ENCODE data around the gene LINC00305.

LINC00305 gene

DNA sequence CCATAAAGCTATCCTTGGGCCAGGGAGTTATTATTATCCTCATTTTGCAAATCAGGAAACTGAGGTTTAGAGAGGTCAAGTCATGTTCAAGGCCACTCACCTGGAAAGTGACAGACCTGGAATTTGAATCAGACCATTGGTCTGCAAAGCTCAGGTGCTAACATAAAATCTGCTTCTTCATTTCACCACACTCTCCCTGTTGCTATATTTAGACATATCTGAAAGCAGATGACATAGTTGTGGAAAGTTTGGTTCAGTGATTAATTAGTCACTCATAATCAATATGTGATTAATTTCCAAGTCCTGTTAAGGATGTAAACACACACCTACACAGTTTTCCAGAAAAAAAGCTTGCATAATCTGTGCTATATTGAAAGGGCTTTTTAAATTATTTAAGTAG lies 57.4 kb downstream of the LINC00305 start:
- no peaks in the 10 kb centered on the region for H3K36me3 ChIP-seq (ENCODE audit: control insufficient read depth in 2 of 2, insufficient read depth in 1 of 2, low read length in 2 of 2)
- no peak for TF ChIP-seq ZNF416 (tag by site-specific recombination; IDR thresholded peaks at IDR 0.05)
- no peak for TF ChIP-seq ZNF138 (tag by site-specific recombination; IDR thresholded peaks at IDR 0.05; ENCODE audit: borderline replicate concordance)
- TF ChIP-seq, protein P1, sequence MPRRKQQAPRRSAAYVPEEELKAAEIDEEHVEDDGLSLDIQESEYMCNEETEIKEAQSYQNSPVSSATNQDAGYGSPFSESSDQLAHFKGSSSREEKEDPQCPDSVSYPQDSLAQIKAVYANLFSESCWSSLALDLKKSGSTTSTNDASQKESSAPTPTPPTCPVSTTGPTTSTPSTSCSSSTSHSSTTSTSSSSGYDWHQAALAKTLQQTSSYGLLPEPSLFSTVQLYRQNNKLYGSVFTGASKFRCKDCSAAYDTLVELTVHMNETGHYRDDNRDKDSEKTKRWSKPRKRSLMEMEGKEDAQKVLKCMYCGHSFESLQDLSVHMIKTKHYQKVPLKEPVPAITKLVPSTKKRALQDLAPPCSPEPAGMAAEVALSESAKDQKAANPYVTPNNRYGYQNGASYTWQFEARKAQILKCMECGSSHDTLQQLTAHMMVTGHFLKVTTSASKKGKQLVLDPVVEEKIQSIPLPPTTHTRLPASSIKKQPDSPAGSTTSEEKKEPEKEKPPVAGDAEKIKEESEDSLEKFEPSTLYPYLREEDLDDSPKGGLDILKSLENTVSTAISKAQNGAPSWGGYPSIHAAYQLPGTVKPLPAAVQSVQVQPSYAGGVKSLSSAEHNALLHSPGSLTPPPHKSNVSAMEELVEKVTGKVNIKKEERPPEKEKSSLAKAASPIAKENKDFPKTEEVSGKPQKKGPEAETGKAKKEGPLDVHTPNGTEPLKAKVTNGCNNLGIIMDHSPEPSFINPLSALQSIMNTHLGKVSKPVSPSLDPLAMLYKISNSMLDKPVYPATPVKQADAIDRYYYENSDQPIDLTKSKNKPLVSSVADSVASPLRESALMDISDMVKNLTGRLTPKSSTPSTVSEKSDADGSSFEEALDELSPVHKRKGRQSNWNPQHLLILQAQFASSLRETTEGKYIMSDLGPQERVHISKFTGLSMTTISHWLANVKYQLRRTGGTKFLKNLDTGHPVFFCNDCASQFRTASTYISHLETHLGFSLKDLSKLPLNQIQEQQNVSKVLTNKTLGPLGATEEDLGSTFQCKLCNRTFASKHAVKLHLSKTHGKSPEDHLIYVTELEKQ (tag by site-specific recombination; IDR thresholded peaks at IDR 0.05; ENCODE audit: borderline replicate concordance), result no peak
- TF ChIP-seq WT1 (tag by site-specific recombination; IDR thresholded peaks at IDR 0.05), result no peak
- no peak for TF ChIP-seq BCL11A (tag by site-specific recombination; IDR thresholded peaks at IDR 0.05; ENCODE audit: low read depth)
- TF ChIP-seq, protein P2, sequence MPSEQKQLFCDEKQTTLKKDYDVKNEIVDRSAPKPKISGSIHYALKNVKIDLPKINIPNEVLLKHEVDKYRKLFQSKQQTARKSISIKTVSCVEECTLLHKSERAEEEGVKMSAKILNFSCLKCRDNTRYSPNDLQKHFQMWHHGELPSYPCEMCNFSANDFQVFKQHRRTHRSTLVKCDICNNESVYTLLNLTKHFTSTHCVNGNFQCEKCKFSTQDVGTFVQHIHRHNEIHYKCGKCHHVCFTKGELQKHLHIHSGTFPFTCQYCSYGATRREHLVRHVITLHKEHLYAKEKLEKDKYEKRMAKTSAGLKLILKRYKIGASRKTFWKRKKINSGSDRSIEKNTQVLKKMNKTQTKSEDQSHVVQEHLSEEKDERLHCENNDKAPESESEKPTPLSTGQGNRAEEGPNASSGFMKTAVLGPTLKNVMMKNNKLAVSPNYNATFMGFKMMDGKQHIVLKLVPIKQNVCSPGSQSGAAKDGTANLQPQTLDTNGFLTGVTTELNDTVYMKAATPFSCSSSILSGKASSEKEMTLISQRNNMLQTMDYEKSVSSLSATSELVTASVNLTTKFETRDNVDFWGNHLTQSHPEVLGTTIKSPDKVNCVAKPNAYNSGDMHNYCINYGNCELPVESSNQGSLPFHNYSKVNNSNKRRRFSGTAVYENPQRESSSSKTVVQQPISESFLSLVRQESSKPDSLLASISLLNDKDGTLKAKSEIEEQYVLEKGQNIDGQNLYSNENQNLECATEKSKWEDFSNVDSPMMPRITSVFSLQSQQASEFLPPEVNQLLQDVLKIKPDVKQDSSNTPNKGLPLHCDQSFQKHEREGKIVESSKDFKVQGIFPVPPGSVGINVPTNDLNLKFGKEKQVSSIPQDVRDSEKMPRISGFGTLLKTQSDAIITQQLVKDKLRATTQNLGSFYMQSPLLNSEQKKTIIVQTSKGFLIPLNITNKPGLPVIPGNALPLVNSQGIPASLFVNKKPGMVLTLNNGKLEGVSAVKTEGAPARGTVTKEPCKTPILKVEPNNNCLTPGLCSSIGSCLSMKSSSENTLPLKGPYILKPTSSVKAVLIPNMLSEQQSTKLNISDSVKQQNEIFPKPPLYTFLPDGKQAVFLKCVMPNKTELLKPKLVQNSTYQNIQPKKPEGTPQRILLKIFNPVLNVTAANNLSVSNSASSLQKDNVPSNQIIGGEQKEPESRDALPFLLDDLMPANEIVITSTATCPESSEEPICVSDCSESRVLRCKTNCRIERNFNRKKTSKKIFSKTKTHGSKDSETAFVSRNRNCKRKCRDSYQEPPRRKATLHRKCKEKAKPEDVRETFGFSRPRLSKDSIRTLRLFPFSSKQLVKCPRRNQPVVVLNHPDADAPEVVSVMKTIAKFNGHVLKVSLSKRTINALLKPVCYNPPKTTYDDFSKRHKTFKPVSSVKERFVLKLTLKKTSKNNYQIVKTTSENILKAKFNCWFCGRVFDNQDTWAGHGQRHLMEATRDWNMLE (tag by site-specific recombination; conservative IDR thresholded peaks at IDR 0.05; ENCODE audit: low read depth), result no peak
- TF ChIP-seq, protein P3, sequence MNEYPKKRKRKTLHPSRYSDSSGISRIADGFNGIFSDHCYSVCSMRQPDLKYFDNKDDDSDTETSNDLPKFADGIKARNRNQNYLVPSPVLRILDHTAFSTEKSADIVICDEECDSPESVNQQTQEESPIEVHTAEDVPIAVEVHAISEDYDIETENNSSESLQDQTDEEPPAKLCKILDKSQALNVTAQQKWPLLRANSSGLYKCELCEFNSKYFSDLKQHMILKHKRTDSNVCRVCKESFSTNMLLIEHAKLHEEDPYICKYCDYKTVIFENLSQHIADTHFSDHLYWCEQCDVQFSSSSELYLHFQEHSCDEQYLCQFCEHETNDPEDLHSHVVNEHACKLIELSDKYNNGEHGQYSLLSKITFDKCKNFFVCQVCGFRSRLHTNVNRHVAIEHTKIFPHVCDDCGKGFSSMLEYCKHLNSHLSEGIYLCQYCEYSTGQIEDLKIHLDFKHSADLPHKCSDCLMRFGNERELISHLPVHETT (tag by site-specific recombination; IDR thresholded peaks at IDR 0.05), result no peak
- TF ChIP-seq, protein P4, sequence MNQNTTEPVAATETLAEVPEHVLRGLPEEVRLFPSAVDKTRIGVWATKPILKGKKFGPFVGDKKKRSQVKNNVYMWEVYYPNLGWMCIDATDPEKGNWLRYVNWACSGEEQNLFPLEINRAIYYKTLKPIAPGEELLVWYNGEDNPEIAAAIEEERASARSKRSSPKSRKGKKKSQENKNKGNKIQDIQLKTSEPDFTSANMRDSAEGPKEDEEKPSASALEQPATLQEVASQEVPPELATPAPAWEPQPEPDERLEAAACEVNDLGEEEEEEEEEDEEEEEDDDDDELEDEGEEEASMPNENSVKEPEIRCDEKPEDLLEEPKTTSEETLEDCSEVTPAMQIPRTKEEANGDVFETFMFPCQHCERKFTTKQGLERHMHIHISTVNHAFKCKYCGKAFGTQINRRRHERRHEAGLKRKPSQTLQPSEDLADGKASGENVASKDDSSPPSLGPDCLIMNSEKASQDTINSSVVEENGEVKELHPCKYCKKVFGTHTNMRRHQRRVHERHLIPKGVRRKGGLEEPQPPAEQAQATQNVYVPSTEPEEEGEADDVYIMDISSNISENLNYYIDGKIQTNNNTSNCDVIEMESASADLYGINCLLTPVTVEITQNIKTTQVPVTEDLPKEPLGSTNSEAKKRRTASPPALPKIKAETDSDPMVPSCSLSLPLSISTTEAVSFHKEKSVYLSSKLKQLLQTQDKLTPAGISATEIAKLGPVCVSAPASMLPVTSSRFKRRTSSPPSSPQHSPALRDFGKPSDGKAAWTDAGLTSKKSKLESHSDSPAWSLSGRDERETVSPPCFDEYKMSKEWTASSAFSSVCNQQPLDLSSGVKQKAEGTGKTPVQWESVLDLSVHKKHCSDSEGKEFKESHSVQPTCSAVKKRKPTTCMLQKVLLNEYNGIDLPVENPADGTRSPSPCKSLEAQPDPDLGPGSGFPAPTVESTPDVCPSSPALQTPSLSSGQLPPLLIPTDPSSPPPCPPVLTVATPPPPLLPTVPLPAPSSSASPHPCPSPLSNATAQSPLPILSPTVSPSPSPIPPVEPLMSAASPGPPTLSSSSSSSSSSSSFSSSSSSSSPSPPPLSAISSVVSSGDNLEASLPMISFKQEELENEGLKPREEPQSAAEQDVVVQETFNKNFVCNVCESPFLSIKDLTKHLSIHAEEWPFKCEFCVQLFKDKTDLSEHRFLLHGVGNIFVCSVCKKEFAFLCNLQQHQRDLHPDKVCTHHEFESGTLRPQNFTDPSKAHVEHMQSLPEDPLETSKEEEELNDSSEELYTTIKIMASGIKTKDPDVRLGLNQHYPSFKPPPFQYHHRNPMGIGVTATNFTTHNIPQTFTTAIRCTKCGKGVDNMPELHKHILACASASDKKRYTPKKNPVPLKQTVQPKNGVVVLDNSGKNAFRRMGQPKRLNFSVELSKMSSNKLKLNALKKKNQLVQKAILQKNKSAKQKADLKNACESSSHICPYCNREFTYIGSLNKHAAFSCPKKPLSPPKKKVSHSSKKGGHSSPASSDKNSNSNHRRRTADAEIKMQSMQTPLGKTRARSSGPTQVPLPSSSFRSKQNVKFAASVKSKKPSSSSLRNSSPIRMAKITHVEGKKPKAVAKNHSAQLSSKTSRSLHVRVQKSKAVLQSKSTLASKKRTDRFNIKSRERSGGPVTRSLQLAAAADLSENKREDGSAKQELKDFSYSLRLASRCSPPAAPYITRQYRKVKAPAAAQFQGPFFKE (tag by site-specific recombination; IDR thresholded peaks at IDR 0.05; ENCODE audit: borderline replicate concordance), result no peak
- TF ChIP-seq, protein P5, sequence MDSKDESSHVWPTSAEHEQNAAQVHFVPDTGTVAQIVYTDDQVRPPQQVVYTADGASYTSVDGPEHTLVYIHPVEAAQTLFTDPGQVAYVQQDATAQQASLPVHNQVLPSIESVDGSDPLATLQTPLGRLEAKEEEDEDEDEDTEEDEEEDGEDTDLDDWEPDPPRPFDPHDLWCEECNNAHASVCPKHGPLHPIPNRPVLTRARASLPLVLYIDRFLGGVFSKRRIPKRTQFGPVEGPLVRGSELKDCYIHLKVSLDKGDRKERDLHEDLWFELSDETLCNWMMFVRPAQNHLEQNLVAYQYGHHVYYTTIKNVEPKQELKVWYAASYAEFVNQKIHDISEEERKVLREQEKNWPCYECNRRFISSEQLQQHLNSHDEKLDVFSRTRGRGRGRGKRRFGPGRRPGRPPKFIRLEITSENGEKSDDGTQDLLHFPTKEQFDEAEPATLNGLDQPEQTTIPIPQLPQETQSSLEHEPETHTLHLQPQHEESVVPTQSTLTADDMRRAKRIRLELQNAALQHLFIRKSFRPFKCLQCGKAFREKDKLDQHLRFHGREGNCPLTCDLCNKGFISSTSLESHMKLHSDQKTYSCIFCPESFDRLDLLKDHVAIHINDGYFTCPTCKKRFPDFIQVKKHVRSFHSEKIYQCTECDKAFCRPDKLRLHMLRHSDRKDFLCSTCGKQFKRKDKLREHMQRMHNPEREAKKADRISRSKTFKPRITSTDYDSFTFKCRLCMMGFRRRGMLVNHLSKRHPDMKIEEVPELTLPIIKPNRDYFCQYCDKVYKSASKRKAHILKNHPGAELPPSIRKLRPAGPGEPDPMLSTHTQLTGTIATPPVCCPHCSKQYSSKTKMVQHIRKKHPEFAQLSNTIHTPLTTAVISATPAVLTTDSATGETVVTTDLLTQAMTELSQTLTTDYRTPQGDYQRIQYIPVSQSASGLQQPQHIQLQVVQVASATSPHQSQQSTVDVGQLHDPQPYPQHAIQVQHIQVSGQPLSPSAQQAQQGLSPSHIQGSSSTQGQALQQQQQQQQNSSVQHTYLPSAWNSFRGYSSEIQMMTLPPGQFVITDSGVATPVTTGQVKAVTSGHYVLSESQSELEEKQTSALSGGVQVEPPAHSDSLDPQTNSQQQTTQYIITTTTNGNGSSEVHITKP (tag by site-specific recombination; IDR thresholded peaks at IDR 0.05), result no peak
- TF ChIP-seq ZNF404 (tag by site-specific recombination; IDR thresholded peaks at IDR 0.05), result no peak
- TF ChIP-seq ZNF19 (tag by site-specific recombination; IDR thresholded peaks at IDR 0.05; ENCODE audit: low read depth), result no peak
- TF ChIP-seq ZSCAN16 (tag by site-specific recombination; IDR thresholded peaks at IDR 0.05), result no peak
- no peak for TF ChIP-seq ZNF670 (tag by site-specific recombination; IDR thresholded peaks at IDR 0.05; ENCODE audit: low read depth)
- TF ChIP-seq TRIM28 (IDR thresholded peaks at IDR 0.05; ENCODE audit: borderline replicate concordance, low read length), result no peak
- no peak for TF ChIP-seq ZBTB20 (tag by site-specific recombination; IDR thresholded peaks at IDR 0.05)
- POLR2A ChIA-PET, result no interaction called here
- CTCF ChIA-PET, result interaction anchor here (0.7 to 1.4 kb wide), 2 partner anchors 74 to 232 kb away, joined by 4 read pairs; no protein-coding TSS in a partner anchor
- H3K4me1 ChIP-seq (ENCODE audit: control insufficient read depth, insufficient read depth, low read length), result no peaks in the 10 kb centered on the region
- H3K4me3 ChIP-seq (ENCODE audit: low read depth, low read length), result no peak overlapping the region
- no peak overlapping the region for H3K27ac ChIP-seq (ENCODE audit: extremely low read depth, low read depth, low read length)
- H3K9me3 ChIP-seq (ENCODE audit: control insufficient read depth, insufficient read depth, low read depth, low read length), result no peaks in the 10 kb centered on the region
